ENCODE measurements around the gene ATP7A.

Gene ATP7A

DNA sequence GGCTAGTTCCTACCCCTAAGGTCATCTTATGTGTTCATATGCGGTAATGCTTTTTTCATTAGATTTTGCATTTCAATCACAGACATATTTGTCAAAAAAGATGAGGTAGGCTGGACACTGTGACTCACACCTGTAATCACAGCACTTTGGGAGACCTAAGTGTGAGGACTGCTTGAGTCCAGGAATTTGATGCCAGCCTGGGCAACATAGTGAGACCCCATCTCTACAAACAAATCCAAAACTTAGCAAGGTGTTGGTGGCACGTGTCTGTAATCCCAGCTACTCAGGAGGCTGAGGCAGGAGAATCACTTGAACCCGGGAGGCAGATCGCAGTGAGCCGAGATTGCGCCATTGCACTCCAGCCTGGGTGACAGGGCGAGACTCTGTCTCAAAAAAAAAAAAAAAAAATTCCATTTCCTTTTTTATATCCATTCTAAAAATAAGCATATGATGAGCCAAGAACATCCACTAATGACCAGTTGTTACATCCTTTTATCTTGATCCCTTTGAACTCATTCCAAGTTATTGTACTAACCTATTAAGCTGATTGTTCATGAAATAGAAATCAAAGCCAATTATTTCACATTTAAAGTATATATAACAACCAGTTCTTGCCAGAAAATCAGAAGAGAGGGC, 35.5 kb downstream of the ATP7A start:
- DNase-seq: no peak

DNA sequence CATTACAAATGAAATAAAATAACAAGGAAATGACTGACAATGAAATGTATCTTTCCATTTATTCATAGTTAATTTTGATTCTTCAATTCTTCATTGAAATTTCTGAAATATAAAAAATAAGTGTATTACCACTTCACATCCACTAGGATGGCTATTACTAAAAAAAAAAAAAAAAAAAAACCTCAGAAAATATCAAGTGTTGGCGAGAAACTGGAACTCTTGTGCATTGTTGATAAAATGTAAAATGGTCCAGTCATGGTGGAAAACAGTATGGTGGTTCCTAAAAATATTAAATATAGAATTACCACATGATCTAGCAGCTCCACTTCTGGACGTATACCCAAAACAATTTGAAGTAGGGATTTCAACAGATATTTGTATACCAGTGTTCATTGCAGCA, 36.1 kb downstream of the ATP7A start:
- DNase-seq: no peak

DNA sequence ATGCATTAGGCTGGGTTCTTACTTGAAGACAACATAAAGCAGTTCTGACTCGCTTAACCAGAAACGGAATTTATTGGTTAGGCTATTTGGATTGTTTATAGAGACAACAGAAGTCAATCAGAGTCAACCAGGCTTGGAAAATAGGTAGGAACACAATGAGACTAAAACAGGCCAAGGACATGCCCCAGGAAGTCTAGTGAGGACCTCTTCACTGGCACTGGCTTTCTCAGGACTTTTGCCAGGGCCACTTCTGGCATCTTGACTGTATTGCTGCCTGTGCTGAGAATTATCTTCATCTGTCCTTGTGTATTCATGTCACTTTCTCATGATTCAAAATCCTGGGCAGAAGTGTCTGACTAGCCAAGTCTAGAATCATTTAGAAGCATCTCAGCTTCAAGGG, 39.3 kb downstream of the ATP7A start:
- no peak for DNase-seq

DNA sequence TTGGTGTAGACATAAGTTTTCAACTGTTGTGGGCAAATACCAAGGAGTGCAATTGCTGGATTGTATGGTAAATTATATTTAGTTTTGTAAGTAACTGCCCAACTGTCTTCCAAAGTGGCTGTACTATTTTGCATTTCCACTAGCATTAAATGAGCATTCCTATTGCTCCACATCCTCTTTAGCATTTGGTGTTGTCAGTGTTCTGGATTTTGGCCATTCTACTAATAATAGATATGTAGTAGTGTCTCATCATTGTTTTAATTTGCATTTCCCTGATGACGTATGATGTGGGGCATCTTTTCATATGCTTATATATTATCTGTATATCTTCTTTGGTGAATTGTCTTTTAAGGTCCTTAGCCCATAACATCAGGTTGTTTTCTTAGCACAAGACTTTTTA, 41.7 kb downstream of the ATP7A start:
- DNase-seq: no peak

DNA sequence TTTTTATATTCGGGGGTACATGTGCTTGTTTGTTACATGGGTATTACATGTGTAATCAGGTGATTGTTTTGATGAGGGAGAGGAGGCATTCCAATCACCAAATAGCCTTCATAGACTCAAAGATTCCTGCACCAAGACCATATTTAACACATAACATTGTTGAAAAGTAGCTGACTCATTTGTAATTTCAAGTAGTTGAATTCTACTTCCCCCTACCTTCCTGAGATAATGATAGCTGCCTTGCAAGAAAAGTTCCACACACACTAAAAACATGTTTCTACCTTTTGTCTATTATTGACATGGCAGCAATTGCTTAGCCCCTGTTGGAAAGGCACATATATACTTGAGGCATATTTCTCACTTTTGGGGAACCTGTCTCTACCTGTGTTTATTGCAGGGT, 42.8 kb downstream of the ATP7A start:
- DNase-seq: no peak

DNA sequence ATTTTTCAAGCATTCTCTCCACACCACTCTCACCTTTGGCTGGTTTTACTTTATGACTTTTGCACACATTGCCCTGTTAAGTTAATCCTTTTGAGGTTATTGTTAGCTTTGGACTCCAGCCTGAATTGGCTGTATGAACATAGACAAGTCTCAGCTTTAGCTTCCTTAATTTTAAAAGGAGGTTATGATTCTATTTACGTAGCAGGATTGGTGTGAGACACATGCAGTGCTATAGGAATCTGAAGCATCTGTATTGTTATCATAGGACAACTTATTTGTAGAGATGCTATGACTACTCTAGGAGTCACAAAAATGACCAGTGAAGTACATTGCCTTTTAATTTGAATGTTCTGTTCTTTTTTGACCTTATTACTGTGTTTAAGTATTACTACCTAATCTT, 43.2 kb downstream of the ATP7A start:
- no peak for DNase-seq

DNA sequence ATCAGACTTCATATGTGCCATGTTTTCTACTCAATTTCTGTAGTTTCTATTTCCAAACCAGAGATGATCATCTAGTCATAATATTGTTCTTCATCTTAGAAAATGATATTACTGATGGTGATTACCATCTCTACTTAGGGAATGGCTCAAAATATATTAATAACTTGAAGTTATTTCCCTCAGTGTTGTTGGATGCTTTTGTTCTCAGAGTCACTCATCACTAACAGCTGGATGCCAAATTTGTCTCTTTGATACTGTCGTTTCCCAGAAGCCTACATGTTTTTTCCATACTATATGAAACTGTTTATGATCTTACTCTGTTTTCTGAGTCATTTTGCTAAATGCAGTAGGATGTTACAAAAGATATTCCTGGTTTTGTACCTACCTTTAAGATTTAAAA, 50.1 kb downstream of the ATP7A start:
- no peak for DNase-seq

DNA sequence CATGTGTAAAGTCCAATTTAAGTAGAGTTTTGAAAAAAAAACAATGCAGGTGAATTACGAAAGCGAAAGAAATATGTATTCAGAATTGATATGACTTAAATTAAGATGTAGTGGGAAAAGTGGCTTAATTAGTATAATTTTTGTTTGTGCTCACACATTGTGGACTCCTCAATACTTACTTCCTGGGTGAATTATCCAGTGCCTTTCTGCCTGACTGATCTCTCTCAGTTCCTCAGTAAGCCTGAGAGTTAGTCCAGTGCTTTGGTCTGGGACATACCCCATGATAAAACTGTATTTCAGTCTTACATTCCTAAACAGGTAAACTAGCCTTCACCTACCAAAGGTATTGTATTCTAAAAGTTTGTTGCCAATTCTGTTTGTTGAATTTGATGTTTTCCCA, 50.6 kb downstream of the ATP7A start:
- DNase-seq: no peak

DNA sequence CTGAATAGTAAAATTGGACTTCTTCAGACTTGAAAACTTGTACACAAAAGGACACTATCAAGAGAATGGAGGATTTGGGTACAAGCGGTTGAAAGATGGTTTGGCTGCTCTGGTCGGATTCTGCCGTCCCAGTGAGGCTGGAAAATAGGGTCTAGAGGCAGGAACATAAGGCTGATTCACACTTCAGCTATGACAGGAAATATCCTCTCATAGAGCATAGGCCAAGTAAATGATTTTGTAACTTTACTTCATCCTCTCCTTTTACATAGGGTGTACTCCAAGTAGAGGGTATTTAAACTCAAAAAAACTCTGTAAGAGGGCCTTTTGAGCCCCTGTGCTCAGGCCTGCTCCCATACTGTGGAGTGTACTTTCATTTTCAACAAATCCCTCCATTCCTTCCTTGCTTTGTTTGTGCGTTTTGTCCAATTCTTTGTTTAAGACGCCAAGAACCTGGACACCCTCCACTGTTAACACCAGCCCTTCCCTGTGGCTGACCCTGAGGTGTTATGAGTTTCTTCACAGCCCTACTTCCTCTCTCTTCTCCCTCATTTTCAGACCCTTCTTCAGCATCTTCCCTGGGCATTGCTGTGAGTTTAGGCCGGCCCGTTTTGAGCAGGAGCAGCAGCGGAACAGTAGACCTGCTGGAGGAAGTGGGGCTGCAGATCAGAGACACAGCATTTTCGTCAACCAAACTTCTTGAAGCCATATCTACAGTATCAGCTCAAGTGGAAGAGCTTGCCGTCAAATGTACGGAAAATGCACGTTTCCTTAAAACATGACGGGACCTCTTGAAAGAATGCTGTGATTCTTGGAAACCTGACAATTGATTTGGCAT, 51.8 kb downstream of the ATP7A start:
- no peak for DNase-seq

DNA sequence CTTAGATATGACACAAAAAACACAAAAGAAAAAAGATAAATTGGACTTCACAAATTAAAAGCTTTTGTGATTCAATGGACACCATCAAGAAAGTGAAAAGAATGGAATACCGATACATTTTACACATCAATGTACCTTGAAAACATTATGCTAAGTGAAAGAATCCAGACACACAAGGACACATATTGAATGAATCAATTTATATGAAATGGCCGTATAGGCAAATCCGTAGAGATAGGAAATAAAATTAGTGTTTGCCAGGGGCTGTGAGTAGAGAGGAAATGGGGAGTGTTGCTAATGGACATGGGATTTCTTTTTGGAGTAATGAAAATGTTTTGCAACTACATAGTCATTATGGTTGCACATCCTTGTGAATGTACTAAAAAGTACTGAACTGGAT, 55.9 kb downstream of the ATP7A start:
- no peak for DNase-seq

DNA sequence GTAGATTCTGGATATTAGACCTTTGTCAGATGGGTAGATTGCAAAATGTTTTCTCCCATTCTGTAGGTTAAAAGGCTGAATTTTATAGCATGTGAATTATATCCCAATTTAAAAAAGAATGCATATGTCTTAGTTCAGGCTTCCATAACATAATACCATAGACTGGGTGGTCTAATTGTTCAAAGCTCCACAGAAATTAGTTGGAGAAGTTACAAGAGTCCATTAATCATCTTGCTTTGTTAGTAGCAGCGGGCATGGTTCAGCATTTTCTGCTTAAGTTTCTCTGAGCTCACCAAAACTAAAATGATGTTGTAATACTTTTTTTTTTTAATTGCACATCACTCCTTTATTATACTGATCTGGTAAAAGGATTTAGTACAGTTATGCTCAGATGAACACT, 57.1 kb downstream of the ATP7A start:
- DNase-seq: no peak

DNA sequence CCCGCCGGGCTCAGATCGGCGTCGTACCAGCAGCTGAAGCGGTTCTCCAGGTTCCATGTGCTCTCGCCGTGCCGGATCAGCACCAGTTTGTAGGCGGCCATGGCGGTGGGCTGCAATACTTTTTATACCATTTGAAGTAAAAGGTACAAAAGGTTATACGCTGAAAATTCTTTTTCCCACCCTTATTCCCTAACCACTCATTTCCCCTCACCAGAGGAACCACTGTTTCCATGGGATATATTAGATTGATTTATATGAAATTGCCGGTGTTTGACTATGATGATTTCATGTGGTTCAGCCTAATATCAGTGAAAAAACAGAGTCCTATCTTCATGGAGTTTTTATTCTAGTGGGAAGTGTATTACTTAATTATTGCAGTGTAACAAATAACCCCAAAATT, 59.0 kb downstream of the ATP7A start, which contains the start of gene PGAM4:
TSS of gene PGAM4 (minus strand) at position 101 of the 400 bp plus-strand sequence. CDS start at position 101, 0 bp downstream.
- no peak for DNase-seq

DNA sequence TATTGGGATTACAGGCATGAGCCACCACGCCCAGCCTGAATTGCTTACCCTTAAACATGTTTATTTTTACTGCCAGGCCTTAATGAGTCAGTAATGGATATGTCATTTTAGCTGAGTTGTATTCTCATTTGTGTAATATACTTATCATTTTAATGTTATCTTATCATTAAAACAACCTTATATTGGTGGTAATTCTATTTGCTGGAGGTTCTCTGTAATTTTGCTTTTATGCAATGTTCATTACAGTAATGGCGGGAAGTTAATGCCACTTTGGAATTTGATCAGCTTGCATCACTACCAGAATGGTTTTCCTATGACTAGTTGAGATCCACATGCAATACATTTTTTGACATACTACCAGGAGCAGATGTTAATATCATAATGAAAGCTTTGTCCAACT, 65.3 kb downstream of the ATP7A start:
- no peak for DNase-seq

DNA sequence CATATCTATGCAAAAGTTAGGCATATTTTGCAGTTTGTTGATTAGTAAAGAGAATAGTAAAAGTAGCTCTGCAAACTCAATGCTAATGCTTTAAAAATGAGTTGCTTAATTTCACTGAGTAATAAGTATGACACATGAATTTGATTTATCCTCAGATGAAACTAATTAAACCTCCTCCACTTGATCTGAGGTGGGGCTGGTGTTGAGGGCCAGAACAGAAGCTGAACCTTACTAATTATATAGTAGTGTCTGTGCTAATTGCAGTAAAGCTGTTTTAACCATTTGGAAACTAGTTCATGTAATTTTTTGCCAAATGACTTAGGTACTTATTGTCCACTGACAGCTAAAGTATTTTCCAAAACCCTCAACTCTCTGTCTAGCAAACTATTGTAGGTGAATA, 66.6 kb downstream of the ATP7A start:
- DNase-seq: no peak

DNA sequence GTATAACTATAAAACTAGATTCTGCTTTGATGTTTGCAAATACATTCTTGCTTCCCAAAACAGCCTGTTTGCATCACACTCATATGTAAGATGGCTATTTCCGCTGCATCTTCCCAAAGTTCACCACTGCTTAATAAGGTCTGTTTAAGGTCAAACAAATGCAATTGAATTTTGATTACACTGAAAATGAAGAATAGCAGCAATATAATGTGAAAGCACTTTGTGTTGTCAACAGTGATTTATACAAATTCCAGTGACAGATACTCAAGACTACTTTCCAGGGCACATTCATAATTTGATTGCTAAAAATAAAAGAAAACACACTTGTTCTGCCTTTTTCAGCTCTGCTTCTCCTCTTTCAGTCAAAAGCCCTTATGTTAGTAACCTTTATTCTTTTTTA, 67.0 kb downstream of the ATP7A start:
- no peak for DNase-seq

DNA sequence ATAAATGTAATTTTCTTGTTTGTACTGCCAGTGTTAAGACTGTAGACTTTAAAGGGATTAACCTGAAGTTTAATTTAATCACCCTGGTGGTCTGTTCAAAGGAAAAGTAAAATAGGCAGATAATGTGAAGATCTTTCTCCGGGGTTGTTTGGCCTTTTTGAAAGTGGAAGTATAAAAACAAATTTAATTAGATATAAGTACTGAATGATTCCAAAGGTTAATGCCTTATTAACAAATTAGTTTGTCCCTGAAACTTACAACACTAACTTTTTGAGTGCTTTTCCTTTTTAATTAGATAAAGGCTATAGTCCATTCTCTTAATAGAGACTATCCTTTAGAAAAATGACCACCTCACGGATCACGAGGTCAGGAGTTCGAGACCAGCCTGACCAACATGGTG, 69.4 kb downstream of the ATP7A start:
- DNase-seq: no peak

DNA sequence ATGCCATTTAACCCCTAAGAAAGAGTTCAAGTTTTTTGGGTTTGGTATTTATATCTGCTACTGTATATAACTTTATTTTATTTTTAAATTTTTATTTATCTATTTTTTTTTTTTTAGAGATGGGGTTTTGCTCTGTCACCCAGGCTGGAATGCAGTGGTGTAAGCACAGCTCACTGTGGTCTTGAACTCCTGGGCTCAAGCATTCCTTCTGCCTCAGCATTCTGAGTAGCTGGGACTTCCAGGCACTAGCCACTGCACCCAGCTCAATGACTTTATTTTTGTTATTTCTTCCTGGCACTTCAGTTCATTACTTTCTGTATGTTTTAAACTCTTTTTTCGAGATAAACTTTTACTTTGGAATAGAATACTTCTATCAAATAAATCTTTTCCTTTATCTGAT, 101.4 kb downstream of the ATP7A start:
- no peak for DNase-seq

DNA sequence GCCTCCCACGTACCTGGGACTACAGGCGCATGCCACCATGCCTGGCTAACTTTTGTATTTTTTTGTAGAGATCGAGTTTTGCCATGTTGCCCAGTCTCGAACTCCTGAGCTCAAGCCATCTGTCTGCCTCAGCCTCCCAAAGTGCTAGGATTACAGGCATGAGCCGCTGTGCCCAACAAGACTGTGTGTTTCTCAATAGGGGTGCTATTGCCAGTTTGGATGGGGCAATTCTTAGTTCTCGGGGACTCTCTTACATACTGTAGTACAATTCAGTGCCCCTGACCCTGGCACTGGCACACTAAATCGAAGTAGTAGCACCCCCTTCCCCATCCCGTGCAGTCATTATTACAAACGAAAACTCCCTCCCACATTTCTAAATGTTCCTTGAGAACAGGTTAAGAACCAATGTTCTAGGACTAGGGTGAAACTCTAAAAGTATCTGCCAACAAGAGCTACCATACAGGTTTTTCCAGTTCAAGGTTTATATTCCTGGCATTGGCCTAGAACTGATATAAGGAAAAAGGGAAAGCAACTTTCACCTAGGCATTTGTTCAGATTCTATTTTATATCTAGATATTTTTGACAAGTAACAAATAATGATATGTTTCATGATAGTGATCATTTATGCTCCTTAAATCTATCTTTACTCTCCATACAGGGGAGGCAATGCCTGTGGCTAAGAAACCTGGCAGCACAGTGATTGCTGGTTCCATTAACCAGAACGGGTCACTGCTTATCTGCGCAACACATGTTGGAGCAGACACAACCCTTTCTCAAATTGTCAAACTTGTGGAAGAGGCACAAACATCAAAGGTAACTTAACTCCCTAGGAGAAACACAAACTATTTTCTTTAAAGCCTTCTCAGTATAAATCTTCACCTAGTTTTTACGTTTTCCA, 109.3 kb downstream of the ATP7A start:
- DNase-seq: no peak

DNA sequence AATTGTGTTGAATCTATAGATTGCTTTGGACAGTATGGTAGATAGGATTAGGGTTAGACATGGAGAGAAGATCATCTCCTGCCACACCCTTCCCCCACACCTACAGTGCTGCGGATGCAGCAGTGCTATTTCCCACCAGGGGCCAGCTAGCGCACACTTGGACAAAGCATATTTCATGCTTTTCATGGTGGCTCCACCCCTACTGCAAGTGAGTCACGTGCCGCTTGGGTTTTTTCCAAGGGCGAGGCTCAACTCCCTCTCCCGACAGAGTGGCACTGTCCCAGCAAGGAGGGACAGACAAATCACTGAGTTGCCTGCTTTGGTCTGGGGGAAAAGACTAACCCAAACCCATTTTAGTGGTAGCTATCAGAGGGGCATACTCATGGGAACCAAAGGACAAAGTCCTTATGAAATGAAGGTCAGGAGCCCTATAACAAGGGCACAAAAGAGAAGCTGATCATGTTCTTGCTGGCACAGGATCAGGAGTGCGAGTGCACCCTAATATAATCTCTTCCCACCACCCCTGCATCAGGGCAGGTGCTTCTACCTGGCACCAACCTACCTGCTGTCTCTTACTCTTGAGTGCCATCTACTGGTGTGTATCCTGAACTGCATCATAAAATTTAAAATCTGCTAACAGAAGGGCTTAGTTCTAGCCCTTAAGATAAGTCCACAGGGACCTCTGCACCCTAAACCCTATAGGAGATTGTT, 114.0 kb downstream of the ATP7A start:
- peak; percentile 2 for DNase-seq

DNA sequence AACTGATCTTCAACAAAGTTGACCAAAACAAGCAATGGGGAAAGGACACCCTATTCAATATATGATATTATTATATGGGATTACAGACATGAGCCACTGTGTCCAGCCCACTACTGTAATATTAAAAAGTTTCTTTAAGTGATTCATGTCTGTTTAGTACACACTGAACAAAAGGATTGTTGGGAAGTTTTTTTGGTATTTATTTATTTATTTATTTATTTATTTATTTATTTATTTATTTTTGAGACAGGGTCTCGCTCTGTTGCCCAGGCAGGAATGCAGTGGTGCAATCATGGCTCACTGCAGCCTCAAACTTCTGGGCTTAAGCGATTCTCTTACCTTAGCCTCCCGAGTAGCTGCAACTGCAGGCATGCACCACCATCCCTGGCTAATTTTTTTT, 117.3 kb downstream of the ATP7A start:
- DNase-seq: no peak

DNA sequence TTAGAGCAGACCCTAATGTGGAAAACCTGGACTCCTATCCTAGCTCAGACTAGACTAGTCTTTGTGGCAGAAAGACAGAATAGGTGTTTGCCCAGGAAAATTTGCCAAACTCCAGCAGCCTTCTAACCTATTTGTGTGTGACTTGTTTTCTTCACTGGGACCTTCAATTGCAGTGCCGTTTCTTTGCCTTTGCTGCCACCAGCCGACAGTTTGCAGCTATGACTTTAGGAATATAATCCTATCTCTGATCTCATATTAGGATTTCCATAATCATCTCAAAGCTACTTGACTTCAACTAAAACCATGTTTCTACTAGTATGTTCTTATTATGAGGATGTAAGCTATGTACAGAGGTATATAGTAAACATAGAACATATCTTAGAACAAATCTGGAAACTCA, 119.2 kb downstream of the ATP7A start:
- no peak for DNase-seq

DNA sequence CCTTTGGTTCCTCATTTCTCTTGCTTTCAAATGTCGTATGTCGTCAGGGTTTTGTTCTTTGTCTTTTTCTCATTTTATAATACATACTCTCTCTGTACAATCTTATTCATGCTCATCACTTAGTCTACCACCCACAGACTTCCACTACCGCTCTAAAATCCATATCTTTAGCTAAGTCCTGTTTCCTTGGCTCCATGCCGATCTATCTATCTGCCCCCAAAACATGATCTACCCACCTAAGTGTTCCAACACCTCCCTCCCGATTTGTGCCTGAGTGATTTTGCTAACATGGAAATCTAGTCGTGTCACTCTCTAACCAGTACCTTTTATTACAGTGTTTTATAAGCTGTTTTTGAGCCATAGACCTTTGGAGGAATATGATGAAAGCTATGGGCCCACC, 124.6 kb downstream of the ATP7A start:
- no peak for DNase-seq

DNA sequence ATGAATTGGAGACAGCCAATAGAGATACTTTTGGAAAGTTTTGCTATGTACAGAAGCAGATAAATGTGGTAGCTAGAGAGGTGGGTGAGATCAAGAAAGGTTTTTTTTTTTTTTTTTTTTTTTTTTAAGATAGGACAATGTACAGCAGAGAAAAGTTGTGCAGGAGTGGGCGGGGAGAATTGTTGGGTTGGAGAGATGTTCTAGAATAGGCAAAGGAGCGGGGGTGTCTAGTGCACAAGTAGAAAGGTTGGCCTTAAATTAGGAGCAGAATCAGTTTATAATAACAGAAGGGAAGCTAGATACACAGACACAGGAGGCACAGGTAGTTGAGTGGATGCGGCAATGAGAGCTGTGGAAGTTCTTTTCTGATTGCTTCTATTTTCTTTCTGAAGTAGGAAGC, 127.4 kb downstream of the ATP7A start:
- DNase-seq: no peak
